Right lobe of liver (tissue), 6 donors: ENCODE results near the gene USP6NL. TPM values are rescaled to one million over a fixed set of nuclear protein-coding genes. Genes with fewer than 3 reads are reported as not detected.

ENCODE experiments used
- ATAC-seq, 4 donors: fragments of 200-7000 bp; cut with Tn5 transposase; one replicate each; pipeline ENCODE4 v1.9.1; 2020; ENCODE audit warnings: mild to moderate bottlenecking in 4 of 4, moderate library complexity in 4 of 4
- DNase-seq, 3 donors: peaks; one replicate each; pipeline ENCODE4 v3.0.0-alpha.2; 2020
- H3K27ac ChIP-seq, 3 donors: fragments of 200-600 bp; one replicate each; pipeline ENCODE4 v1.8.0; 2022
- H3K27me3 ChIP-seq, 2 donors: fragments of 200-600 bp; one replicate each; pipeline ENCODE4 v1.8.0; 2022
- H3K36me3 ChIP-seq, 4 donors: fragments of 200-600 bp; sonication (generic) in 1 of 4; one replicate each; pipeline versions ENCODE4 v1.5.1 to v1.8.0; 2017 to 2022; ENCODE audit warnings: control low read depth in 1 of 4
- H3K4me1 ChIP-seq, 4 donors: fragments of 200-600 bp; sonication (generic) in 1 of 4; one replicate each; pipeline versions ENCODE4 v1.5.1 to v1.8.0; 2017 to 2022; ENCODE audit warnings: control low read depth in 1 of 4
- H3K4me3 ChIP-seq, 3 donors: fragments of 200-600 bp; one replicate each; pipeline ENCODE4 v1.8.0; 2022
- H3K9me3 ChIP-seq, 4 donors: fragments of 200-600 bp; sonication (generic) in 1 of 4; one replicate each; pipeline versions ENCODE4 v1.5.1 to v1.8.0; 2017 to 2022; ENCODE audit warnings: control low read depth in 1 of 4
- POLR2A ChIP-seq: fragments of 450-650 bp; IDR thresholded peaks from one replicate; pipeline ENCODE4 v1.6.1; 2017; ENCODE audit warnings: antibody characterized with exemption, mild to moderate bottlenecking
- WGBS: methylation state at CpG from one replicate; pipeline ENCODE4 v1.1.6; 2018; ENCODE audit warnings: low coverage, low lambda C conversion rate; ENCODE audit not compliant: insufficient coverage; ENCODE audit errors: missing lambda C conversion rate; 5-methylcytosine and 5-hydroxymethylcytosine counted together
- intact Hi-C, 2 donors: fragments of 100-400 bp; cut with DNase I; formaldehyde crosslinking; loops; one replicate each; pipeline versions ENCODE4 v1.11.2 to v1.14.1; 2022
- total RNA-seq, 6 experiments: library from RNA; depleted of rRNA in 2 of 6; stranded (reverse); fragments of >200 nt in 2 of 6; fragmentation: NEBNext Ultra II Directional in 3 of 6; extraction: Animal tissue kit (Norgen Biotek cat#: 25700) in 3 of 6; gene quantifications; one replicate each; pipeline versions ENCODE4 v1.1.0 to v1.2.4, GENCODE V29; 2016 to 2023
- TF ChIP-seq, protein P1 (sequence below), 4 donors: fragments of 200-600 bp in 3 of 4; fragments of 450-650 bp in 1 of 4; IDR thresholded peaks; one replicate each; pipeline versions ENCODE4 v1.5.1 to v1.8.0; 2016 to 2022; ENCODE audit warnings: antibody characterized with exemption in 4 of 4, mild to moderate bottlenecking in 2 of 4
- donor health status: DM: no; HTN: yes; CAD: no.
- donor health status: DM: no; HTN: no; CAD: no.
- donor health status: DM: no; HTN: no; CAD: no.
- donor health status: DM: no; HTN: yes; CAD: no.
- donor health status: DM: no; HTN: yes; CAD: no.

The USP6NL gene
- total RNA-seq, 6 experiments from 2014 or later, result 8.4 to 15.3 (median 11.5) TPM

DNA sequence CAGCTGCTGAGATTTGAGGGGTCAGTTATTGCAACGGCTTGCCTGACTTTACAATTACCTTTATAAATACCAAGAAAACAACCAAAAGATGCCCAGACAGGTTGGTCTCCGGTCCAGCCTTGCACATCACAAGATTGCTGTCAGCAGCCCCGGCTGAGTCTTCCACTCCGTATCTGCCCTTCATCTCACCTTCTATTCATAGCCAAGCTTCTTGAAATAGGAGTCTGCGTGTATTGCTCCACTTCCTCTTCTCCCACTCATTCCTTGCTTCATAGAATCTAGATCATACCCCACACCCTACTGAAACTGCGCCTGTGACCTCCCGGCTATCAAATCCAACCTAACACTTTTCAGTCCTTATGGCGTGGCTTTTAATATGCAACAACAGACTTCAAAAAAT, 31.1 kb upstream of the USP6NL start:
- ATAC-seq, result no peak
- no peak for TF ChIP-seq POLR2A
- TF ChIP-seq, protein P1, sequence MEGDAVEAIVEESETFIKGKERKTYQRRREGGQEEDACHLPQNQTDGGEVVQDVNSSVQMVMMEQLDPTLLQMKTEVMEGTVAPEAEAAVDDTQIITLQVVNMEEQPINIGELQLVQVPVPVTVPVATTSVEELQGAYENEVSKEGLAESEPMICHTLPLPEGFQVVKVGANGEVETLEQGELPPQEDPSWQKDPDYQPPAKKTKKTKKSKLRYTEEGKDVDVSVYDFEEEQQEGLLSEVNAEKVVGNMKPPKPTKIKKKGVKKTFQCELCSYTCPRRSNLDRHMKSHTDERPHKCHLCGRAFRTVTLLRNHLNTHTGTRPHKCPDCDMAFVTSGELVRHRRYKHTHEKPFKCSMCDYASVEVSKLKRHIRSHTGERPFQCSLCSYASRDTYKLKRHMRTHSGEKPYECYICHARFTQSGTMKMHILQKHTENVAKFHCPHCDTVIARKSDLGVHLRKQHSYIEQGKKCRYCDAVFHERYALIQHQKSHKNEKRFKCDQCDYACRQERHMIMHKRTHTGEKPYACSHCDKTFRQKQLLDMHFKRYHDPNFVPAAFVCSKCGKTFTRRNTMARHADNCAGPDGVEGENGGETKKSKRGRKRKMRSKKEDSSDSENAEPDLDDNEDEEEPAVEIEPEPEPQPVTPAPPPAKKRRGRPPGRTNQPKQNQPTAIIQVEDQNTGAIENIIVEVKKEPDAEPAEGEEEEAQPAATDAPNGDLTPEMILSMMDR (IDR thresholded peaks at IDR 0.05), result no peak

DNA sequence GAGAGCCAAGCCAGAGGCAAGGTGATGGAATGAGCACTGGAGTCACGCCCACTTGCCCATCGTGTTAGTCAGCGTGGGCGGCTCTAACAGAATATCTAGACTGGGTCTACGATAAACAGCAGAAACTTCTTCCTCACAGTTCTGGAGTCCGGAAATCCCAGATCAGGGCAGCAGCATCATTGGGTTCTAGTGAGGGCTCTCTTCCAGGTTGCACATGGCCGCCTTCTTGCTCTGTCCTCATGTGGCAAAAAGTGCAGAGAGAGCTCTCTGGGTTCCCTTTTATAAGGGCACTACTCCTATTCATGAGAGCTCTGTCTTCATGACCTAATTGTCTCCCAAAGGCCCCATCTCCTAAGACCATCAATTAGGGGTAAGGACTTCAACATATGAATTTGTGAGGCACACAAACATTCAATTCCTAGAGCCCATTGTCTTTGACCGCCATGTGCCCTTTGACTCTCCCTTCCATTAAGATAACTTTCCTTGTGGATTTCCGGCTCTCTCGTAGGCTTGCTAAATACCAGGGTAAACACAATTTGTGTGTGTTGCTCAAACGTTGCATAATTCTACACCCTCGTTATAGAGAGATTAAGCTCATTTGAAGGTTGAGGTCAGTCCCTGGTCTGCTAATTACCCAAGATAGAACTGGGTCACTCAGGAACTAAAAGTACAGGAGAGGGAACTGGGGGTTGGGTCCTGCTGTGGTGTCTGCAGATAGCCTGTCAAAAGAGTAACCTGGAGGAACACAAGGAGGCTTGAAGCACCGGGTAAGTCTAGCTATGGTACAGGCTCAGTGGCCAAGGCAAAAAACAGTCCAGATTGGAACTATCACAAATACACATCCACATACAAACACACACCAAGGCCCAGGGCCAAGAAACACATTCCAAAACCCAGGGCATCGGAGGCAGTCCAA, 28.7 kb upstream of the USP6NL start:
- DNase-seq, result peak; percentile 37 to 78 (median 57)
- Histone ChIP-seq H3K27me3 (no peaks in the 10 kb centered on the region), H3K27ac (peak overlapping the region in 2 of 3 donors; percentile 30 to 71), H3K9me3 (no peaks in the 10 kb centered on the region), H3K36me3 (no peaks in the 10 kb centered on the region), H3K4me3 (no peak overlapping the region), H3K4me1 (peaks cover 0 to 19% (median 8%) of the 10 kb centered on the region in 4 donors)
- peak; percentile 91 to 95 (median 92) for ATAC-seq
- intact Hi-C loops, result loop anchor here (10.0 kb wide), 1 partner anchor 55 kb away; no protein-coding TSS in a partner anchor
- TF ChIP-seq, protein P1 (IDR thresholded peaks at IDR 0.05), result no peak
- no peak for TF ChIP-seq POLR2A
- WGBS, result 44% methylated on average over 12 of the region's 14 CpGs

More for the DNA sequence above, 31.1 kb upstream of the USP6NL start:
- intact Hi-C loops, result loop anchor here (10.0 kb wide), 1 partner anchor 52 kb away; no protein-coding TSS in a partner anchor
- no peak overlapping the region for H3K4me3 ChIP-seq
- H3K4me1 ChIP-seq, result peaks cover 0 to 27% (median 8%) of the 10 kb centered on the region in 4 donors
- no peak for DNase-seq
- H3K36me3 ChIP-seq, result no peaks in the 10 kb centered on the region
- no peak overlapping the region for H3K27ac ChIP-seq
- no peaks in the 10 kb centered on the region for H3K9me3 ChIP-seq
- WGBS, result 78% methylated on average over 8 of the region's 8 CpGs
- H3K27me3 ChIP-seq, result no peaks in the 10 kb centered on the region

DNA sequence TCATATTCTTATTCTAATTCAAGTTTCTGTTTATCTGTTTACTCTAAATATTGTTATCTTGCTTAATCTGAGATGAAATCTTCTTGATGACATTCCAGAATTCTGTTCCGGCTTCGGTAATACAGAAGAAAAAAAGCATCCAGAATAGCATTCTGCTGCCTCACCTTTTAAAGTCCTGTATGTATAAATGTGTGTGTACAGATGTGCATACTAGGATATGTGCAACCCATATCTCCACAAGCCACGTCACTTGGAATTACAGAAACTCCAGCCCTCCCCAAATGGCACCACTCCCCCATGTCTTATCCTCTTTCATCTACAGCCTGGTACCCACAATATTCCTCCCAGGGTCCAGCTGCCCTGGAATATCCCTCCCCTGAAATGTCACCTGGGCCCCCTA, 27.9 kb upstream of the USP6NL start:
- Histone ChIP-seq H3K27ac (peak overlapping the region in 1 of 3 donors; percentile 71), H3K9me3 (no peaks in the 10 kb centered on the region), H3K4me3 (no peak overlapping the region), H3K27me3 (no peaks in the 10 kb centered on the region), H3K36me3 (no peaks in the 10 kb centered on the region), H3K4me1 (peaks cover 0 to 19% (median 8%) of the 10 kb centered on the region in 4 donors)
- DNase-seq (no peak), ATAC-seq (no peak)
- WGBS, result 90% methylated on average over 3 of the region's 3 CpGs
- intact Hi-C loops, result no loop called here
- TF ChIP-seq POLR2A, result no peak
- TF ChIP-seq, protein P1 (IDR thresholded peaks at IDR 0.05), result no peak

DNA sequence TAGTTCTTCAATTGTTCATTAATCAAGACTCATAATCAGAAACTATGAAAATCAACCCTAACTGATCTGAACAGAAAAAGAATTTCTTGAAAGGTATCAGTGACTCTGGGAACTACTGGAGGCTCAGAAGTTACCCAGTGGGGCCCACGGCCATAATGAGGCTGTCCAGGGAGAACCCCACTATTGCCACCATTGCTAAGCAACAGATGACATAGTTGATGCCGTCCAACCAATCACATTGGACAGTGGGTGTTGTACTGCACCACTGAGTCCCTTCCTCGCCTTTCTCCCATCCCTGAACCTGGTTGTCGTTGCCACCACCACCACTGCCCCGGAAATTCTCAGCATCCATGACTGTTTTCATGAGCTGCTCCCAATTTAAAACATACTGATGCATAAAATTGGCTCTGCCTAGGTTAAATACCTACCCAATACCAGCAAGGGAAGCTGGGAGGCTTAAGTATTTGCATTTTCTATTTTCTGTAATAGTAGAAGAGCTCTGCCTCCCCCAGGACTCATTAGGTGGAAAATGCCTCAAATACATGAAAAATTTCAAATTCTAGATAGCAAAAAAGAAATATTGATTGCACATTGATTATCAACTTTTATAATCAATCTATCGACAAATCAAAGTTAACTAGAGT, 26.7 kb upstream of the USP6NL start:
- 80% methylated on average over 2 of the region's 6 CpGs for WGBS

More for the DNA sequence above, 26.7 kb upstream of the USP6NL start:
- peaks cover 0 to 19% (median 8%) of the 10 kb centered on the region in 4 donors for H3K4me1 ChIP-seq
- no peaks in the 10 kb centered on the region for H3K9me3 ChIP-seq
- H3K27ac ChIP-seq, result no peak overlapping the region
- intact Hi-C loops, result no loop called here
- DNase-seq (no peak), ATAC-seq (no peak)
- no peak overlapping the region for H3K4me3 ChIP-seq
- TF ChIP-seq, protein P1 (IDR thresholded peaks at IDR 0.05), result no peak
- TF ChIP-seq POLR2A, result no peak
- no peaks in the 10 kb centered on the region for H3K36me3 ChIP-seq
- H3K27me3 ChIP-seq, result no peaks in the 10 kb centered on the region
